ENCODE results near the gene BTBD10. TPM values are rescaled to one million over a fixed set of nuclear protein-coding genes. Genes with fewer than 3 reads are reported as not detected.

BTBD10 gene
- total RNA-seq, 1 donor from 2014 or later, result 42.6 TPM

GRCh38 chr11:13461291-13461690 lies 1.7 kb downstream of the BTBD10 start:
- DNase-seq, result no peak
- TF ChIP-seq, protein P1, sequence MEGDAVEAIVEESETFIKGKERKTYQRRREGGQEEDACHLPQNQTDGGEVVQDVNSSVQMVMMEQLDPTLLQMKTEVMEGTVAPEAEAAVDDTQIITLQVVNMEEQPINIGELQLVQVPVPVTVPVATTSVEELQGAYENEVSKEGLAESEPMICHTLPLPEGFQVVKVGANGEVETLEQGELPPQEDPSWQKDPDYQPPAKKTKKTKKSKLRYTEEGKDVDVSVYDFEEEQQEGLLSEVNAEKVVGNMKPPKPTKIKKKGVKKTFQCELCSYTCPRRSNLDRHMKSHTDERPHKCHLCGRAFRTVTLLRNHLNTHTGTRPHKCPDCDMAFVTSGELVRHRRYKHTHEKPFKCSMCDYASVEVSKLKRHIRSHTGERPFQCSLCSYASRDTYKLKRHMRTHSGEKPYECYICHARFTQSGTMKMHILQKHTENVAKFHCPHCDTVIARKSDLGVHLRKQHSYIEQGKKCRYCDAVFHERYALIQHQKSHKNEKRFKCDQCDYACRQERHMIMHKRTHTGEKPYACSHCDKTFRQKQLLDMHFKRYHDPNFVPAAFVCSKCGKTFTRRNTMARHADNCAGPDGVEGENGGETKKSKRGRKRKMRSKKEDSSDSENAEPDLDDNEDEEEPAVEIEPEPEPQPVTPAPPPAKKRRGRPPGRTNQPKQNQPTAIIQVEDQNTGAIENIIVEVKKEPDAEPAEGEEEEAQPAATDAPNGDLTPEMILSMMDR (IDR thresholded peaks at IDR 0.05; ENCODE audit: partially characterized antibody, unreplicated experiment), result no peak
- no peak overlapping the region for H3K27ac Mint-ChIP-seq (ENCODE audit: unreplicated experiment)
- peaks cover 2% of the 10 kb centered on the region for H3K9me3 Mint-ChIP-seq (ENCODE audit: unreplicated experiment)
- peak overlapping the region; percentile 98 for H3K4me3 Mint-ChIP-seq (ENCODE audit: unreplicated experiment)
- H3K4me1 Mint-ChIP-seq (ENCODE audit: low read depth, unreplicated experiment), result peaks cover 4% of the 10 kb centered on the region
- no peaks in the 10 kb centered on the region for H3K36me3 Mint-ChIP-seq (ENCODE audit: unreplicated experiment)
- H3K27me3 Mint-ChIP-seq (ENCODE audit: unreplicated experiment), result peaks cover 2% of the 10 kb centered on the region

DNA sequence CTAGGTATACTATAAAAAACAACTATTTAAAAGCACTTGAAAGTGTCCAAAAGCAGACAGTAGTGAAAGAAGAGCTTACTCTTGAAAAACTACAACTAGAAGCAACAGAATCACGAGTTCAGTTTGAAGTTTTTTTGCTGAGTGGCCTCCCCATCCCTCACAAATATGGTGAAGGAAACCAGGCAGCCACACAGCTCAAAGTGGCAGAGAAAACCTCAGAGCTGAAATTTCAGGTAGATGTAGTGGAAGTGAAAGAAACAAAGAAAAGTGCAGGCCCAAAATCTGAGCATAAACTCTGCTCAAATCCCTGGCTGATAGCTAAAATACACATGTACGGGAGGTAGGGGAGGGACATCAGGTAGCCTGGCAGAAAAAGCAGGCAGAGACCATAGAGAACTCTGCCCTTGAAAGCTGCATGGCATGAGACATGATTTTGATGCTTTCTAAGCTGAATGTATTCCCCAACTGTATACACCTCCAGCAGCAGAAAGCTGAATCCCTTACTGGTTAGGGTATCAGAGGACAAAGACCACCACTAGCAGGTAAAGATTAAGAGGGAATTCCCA lies 12.1 kb downstream of the BTBD10 start:
- Mint-ChIP-seq H3K4me1 (ENCODE audit: low read depth, unreplicated experiment) (peaks cover 8% of the 10 kb centered on the region), H3K9me3 (ENCODE audit: unreplicated experiment) (no peaks in the 10 kb centered on the region), H3K36me3 (ENCODE audit: unreplicated experiment) (no peaks in the 10 kb centered on the region), H3K27me3 (ENCODE audit: unreplicated experiment) (no peaks in the 10 kb centered on the region), H3K4me3 (ENCODE audit: unreplicated experiment) (no peak overlapping the region), H3K27ac (ENCODE audit: unreplicated experiment) (no peak overlapping the region)
- no peak for DNase-seq
- TF ChIP-seq, protein P1 (IDR thresholded peaks at IDR 0.05; ENCODE audit: partially characterized antibody, unreplicated experiment), result no peak

DNA sequence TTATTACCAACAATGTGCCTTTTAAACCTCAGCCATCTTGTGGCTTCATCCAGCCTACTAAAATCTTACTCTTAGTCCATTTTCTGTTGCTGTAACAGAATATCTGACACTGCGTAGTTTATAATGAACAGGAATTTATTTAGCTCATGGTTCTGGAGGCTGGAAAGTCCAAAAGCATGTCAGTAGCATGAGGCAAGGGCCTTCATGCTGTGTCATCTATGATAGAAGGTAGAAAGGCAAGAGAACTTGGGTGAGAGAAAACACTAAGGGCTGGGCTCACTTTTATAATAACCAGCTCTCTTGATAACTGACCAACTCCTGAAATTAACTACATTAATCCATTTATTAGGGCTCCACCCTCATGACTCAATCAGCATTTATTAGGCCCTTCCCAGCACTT lies 13.5 kb downstream of the BTBD10 start:
- no peak for DNase-seq
- no peaks in the 10 kb centered on the region for H3K9me3 Mint-ChIP-seq (ENCODE audit: unreplicated experiment)
- H3K27ac Mint-ChIP-seq (ENCODE audit: unreplicated experiment), result no peak overlapping the region
- H3K4me1 Mint-ChIP-seq (ENCODE audit: low read depth, unreplicated experiment), result peaks cover 8% of the 10 kb centered on the region
- TF ChIP-seq, protein P1 (IDR thresholded peaks at IDR 0.05; ENCODE audit: partially characterized antibody, unreplicated experiment), result no peak
- no peaks in the 10 kb centered on the region for H3K36me3 Mint-ChIP-seq (ENCODE audit: unreplicated experiment)
- H3K4me3 Mint-ChIP-seq (ENCODE audit: unreplicated experiment), result no peak overlapping the region
- no peaks in the 10 kb centered on the region for H3K27me3 Mint-ChIP-seq (ENCODE audit: unreplicated experiment)

- TF ChIP-seq, protein P1 (IDR thresholded peaks at IDR 0.05; ENCODE audit: partially characterized antibody, unreplicated experiment), result no peak
- Mint-ChIP-seq H3K9me3 (ENCODE audit: unreplicated experiment) (no peaks in the 10 kb centered on the region), H3K27me3 (ENCODE audit: unreplicated experiment) (no peaks in the 10 kb centered on the region), H3K4me3 (ENCODE audit: unreplicated experiment) (no peak overlapping the region), H3K4me1 (ENCODE audit: low read depth, unreplicated experiment) (peaks cover 8% of the 10 kb centered on the region), H3K36me3 (ENCODE audit: unreplicated experiment) (no peaks in the 10 kb centered on the region), H3K27ac (ENCODE audit: unreplicated experiment) (no peak overlapping the region)
- no peak for DNase-seq
Measured at GRCh38 chr11:13448876-13449275, 14.1 kb downstream of the BTBD10 start.

DNA sequence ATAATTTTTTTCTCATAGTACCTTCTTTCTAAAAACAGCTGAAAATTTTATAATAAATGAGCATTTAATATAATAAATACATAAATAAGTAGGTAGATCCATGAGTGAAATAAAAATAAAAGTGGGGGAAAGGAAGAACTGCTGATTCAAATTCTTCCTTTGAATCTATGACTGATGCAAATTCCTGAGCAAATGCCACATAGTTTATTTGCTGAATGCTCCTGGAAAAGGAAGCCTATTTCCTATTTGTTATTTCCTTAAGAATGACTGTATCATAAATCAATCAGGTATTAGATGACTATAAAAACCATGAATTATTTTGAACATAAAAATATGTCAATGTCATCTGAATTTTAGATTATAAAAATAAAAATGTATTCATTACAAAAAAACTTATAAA lies 16.6 kb downstream of the BTBD10 start:
- Mint-ChIP-seq H3K27ac (ENCODE audit: unreplicated experiment) (no peak overlapping the region), H3K4me3 (ENCODE audit: unreplicated experiment) (no peak overlapping the region), H3K9me3 (ENCODE audit: unreplicated experiment) (no peaks in the 10 kb centered on the region), H3K4me1 (ENCODE audit: low read depth, unreplicated experiment) (peaks cover 2% of the 10 kb centered on the region), H3K36me3 (ENCODE audit: unreplicated experiment) (no peaks in the 10 kb centered on the region), H3K27me3 (ENCODE audit: unreplicated experiment) (no peaks in the 10 kb centered on the region)
- no peak for DNase-seq
- TF ChIP-seq, protein P1 (IDR thresholded peaks at IDR 0.05; ENCODE audit: partially characterized antibody, unreplicated experiment), result no peak
